ENCODE measurements around the gene OTOG.

OTOG gene

GRCh38 chr11:17650127-17650911 lies 103.3 kb downstream of the OTOG start:
- DNase-seq (ENCODE audit: low spot score), result no peak

DNA sequence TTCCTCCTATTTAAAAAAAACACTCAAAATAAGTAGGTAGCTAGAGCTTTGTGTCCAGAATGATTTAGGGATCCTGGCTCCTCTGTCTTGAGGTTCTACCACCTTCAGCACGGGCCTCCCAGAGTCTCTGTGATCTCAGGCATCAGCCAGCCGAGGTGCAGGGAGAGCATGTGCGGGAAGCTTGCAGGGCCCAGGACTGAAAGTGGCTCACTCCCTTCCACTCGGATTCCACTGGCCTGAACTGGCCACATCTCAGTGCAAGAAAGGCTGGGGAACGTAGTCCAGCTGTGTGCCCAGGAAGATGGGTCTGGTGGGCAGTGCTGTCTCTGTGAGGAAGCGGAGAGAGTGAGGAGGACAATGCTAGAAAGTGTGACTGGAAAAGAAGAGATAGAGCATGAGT lies 104.0 kb downstream of the OTOG start:
- DNase-seq (ENCODE audit: low spot score), result no peak

- DNase-seq (ENCODE audit: low spot score), result no peak
Observed at GRCh38 chr11:17651681-17652080, 104.6 kb downstream of the OTOG start.

DNA sequence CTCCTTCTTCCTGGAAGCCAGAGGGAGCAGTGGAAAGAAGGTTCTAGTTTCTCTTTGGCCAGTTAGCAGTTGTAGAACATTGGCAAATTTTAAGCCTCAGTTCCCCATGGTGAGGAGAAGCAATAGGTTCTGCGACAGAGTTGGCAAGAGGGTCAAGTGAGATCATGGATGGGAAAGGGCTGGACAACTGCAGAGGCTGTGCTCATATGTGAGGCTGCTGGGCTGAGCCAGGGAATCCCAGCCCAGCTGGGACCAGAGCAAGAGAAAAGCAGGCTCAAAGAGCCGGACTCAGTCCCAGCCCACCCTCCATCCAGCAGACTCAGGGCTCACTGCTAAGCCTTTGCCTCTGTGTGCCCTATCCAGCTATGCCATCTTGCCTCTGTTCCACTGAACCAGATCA lies 105.5 kb downstream of the OTOG start:
- no peak for DNase-seq (ENCODE audit: low spot score)

DNA sequence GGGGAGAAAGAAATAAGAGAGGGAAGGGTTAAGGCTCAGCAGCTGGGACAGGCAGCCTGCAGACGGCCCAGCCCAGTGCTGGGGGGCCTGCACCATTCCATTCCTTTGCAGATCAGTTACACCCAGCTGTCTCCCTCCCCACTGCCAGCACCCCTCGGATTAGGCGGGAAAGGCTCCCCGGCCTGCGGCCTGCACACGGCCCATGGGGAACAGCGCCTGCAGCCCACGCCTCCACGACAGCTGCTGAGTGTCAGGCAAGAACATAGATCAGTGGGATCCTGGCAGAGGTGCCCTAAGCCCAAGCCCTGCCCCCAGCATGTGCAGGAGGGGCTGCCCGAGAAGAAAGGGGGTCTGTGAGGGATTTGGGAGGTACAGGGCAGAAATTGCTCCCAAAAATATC lies 106.6 kb downstream of the OTOG start:
- DNase-seq (ENCODE audit: low spot score), result no peak

DNA sequence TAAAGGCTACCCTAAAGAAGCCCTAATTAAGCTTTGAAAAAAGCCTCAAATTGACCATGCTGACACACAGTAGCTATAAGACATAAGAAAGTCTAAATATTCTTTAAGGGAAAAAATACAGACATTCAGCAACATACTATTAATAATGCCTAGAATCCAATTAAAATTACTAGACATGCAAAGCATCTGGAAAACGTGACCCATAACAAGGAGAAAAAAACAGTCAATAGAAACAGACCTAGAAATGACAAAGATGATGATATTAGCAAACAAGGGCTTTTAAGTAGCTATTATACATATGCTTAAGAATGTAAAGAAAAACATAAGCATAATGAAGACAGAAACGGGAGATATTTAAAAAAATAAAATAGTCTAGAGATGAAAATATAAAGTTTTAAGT lies 108.6 kb downstream of the OTOG start:
- DNase-seq (ENCODE audit: low spot score), result no peak

DNA sequence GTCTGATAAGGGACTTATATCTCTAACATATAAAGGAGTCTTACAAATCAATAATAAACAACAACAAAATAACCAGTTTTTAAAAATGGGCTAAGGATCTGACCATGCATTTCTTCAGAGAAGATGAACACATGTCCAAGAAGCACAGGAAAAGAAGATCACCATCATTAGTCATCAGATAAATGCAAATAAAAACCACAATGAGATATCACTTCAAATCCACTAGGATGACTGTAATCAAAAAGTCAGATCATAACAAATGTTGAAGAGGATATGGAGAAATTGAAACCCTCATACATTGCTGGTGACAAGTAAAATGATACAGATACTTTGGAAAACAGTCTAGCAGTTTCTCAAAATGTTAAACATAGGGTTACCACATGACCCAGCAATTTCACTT lies 111.2 kb downstream of the OTOG start:
- DNase-seq (ENCODE audit: low spot score), result no peak

- no peak for DNase-seq (ENCODE audit: low spot score)
Observed at GRCh38 chr11:17668166-17668565, 121.1 kb downstream of the OTOG start.

- no peak for DNase-seq (ENCODE audit: low spot score)
Observed at GRCh38 chr11:17672469-17672868, 125.4 kb downstream of the OTOG start.

- DNase-seq (ENCODE audit: low spot score), result no peak
Observed at GRCh38 chr11:17673951-17674350, 126.9 kb downstream of the OTOG start.

DNA sequence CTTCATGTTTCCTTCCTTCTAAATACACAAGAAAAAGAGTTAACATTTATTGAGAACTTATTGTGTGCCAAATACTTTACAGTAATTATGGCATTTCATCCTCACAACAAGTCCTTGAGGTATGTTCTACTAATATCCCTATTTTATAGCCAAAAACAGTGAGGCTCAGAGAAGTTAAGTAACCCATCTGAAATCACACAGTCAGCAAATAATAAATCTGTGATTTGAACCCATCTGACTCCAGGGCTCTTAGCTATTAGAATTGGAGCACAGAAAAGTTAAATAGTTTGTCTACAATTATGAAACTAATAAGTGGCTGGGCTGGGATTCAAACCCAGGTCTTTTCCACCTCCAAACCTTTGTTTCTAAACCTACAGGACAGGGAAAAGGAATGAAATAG lies 135.8 kb downstream of the OTOG start:
- no peak for DNase-seq (ENCODE audit: low spot score)

- no peak for DNase-seq (ENCODE audit: low spot score)
Observed at GRCh38 chr11:17683377-17684161, 136.5 kb downstream of the OTOG start.

- no peak for DNase-seq (ENCODE audit: low spot score)
Observed at GRCh38 chr11:17684550-17684949, 137.5 kb downstream of the OTOG start.

- DNase-seq (ENCODE audit: low spot score), result no peak
Observed at GRCh38 chr11:17686231-17686980, 139.3 kb downstream of the OTOG start.

DNA sequence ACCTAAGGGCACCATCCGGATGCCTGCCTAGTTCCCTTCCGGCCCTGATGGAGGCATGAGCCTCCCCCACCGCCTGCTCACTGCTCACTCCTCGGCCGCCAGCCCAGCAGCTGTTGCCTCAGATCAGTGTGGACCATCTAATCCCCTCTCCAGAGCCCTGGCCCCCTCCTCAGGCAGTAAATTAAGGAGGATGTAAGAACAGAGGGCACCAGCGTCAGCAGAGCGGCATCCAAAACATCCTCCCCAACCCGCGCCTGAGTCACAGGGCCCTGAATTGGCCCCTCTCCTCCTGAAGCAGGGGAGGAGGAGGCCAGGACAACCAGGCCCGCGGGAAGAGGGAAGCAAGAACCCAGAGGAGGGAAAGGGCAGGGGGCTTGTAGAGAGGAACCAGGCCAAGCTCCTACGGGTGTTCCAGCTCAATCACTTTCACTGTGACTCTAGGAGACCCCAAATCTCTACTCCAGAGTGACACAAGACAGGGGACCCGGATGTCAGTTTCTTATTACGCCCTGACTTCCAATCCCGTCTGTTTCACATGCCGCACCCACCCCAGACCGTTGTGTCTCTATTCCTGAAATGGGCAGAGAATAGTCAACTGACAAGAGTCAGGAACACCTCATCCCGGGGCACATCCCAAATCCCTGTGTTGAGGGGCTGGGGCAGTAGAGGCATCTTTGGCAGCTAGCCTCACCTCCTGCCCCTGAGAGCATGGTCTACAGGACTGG lies 141.0 kb downstream of the OTOG start:
- no peak for DNase-seq (ENCODE audit: low spot score)

DNA sequence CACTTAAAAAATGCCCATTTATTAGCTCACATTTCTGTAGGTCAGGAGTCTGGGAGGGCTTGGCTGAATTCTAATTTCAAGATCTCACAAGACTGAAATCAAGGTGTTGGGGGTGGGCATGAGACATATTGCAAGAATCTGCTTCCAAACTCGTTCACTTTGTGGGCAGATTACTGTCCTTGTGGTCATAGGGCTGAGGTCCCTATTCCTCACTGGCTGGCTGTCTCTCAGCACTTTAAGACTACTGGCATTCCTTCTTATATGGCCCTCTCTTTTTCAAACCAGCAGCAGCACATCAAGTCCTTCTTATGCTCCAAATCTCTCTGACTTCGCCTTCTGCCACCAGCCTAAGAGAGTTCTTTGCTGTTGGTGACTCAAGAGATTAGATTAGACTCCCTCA lies 144.5 kb downstream of the OTOG start:
- DNase-seq (ENCODE audit: low spot score), result no peak

GRCh38 chr11:17691976-17692375 lies 144.9 kb downstream of the OTOG start:
- no peak for DNase-seq (ENCODE audit: low spot score)

- DNase-seq (ENCODE audit: low spot score), result no peak
Observed at GRCh38 chr11:17692931-17693330, 145.9 kb downstream of the OTOG start.

DNA sequence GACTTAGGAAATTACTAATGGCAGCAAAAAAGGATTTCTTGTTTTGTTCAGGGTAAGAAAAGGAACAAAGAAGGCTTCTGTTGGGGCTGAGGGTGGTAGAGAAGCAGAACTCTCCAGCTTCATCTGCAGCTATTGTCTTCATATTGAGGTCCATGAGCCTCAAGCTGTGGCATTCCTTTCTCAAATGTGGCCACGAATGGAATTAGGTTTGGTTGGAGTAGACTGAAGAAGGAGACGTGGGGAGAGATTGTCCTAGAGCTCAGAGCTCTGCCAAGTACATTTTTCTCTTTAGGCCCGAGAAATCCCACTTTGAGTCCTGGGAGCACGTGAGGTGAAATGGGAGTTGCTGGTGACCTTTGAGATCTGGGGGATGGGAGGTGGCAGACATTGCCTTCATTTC lies 146.5 kb downstream of the OTOG start:
- DNase-seq (ENCODE audit: low spot score), result no peak

DNA sequence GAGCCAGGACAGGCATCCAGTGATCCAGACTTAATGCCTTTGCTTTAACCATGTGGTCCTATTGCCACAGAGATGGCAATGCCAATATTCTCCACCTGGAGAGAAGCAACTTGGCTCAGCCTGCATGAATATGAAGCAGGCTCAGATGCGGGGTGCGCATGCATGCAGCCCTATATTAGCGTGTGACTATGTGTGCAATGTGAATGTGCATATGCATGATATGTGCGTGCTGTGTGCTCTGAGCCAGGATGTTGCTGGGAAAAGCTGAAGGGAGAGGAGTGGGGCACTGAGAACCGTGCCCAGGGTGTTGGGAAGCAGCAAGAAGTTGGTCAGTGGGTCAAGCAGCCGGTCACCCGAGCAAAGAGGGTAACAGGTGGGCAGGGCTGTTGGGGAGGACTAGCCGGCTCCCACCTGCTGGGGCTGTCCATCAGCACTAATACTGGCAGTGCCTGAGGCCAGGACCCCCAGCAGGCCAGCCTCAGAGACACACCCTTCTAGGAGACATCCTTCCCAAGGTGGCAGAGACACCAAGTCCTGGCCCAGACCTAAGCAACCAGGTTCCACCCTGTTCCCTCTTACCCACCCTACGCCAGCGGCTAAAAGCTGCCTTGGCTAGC lies 147.5 kb downstream of the OTOG start:
- no peak for DNase-seq (ENCODE audit: low spot score)

Measured in HuH-7 (cell line).